A549 (cell line): ENCODE data around the gene DNMT3L. TPM values are rescaled to one million over a fixed set of nuclear protein-coding genes. Genes with fewer than 3 reads are reported as not detected.
A peak's percentile ranks its signal among the peaks of the same experiment; 100 is the strongest.
"Not testable (repeated sequence)": the region's sequence is repeated elsewhere in the genome, so short reads cannot be mapped to it uniquely, and the experiment has no call there.

ENCODE experiments used
- ATAC-seq, 2 experiments: fragments of 200-7000 bp in 1 of 2; fragments of >200 bp in 1 of 2; cut with Nextera tagmentation in 1 of 2; cut with Tn5 transposase in 1 of 2; 3 replicates each; pipeline versions ENCODE4 v1.8.0 to v1.9.1; 2018 to 2020; ENCODE audit warnings: mild to moderate bottlenecking in 1 of 2, moderate library complexity in 1 of 2
- CTCF ChIA-PET: fragments of 300-600 bp; sonication (Branson Sonifier 250); formaldehyde crosslinking; extraction: SDS; loops from one replicate; lab custom pipeline; 2021; ENCODE audit warnings: antibody characterized with exemption, inconsistent platforms; lab: Yijun Ruan, JAX
- POLR2A ChIA-PET: fragments of 350-600 bp; formaldehyde crosslinking; extraction: SDS; loops from one replicate; lab custom pipeline; 2021; ENCODE audit warnings: antibody characterized with exemption, inconsistent platforms; lab: Yijun Ruan, JAX
- DNase-seq, 2 experiments: peaks; one replicate each; pipeline versions ENCODE4 v3.0.0 to v3.0.0-alpha.2; 2011 to 2016; ENCODE audit warnings: low read depth in 1 of 2, low spot score in 1 of 2
- FAIRE-seq: peaks from 2 replicates; lab custom pipeline; 2011; peaks lifted over from hg19 to GRCh38; lab: Jason Lieb, UNC
- H3K27ac ChIP-seq, 2 experiments: fragments of >200 bp; sonication (Bioruptor Twin); formaldehyde crosslinking; 3 replicates each; pipeline ENCODE4 v1.5.1; 2016 to 2017
- H3K4me1 ChIP-seq: fragments of >200 bp; sonication (Bioruptor Twin); formaldehyde crosslinking; 3 replicates; pipeline ENCODE4 v1.6.1; 2016
- H3K4me2 ChIP-seq: fragments of >200 bp; sonication (Bioruptor Twin); formaldehyde crosslinking; 3 replicates; pipeline ENCODE4 v1.6.1; 2016
- H3K4me3 ChIP-seq: fragments of >200 bp; sonication (Bioruptor Twin); formaldehyde crosslinking; 3 replicates; pipeline ENCODE4 v1.5.1; 2016
- H3K9me3 ChIP-seq: fragments of >200 bp; sonication (Bioruptor Twin); formaldehyde crosslinking; 3 replicates; pipeline ENCODE4 v1.6.1; 2016
- WGBS: methylation state at CpG from one replicate; pipeline ENCODE4 v1.1.6; 2017; ENCODE audit errors: missing lambda C conversion rate; 5-methylcytosine and 5-hydroxymethylcytosine counted together
- polyA plus RNA-seq, 4 experiments: library from polyadenylated mRNA; depleted of rRNA in 3 of 4; stranded (reverse); fragments of >200 nt; fragmentation: RNase III in 1 of 4; extraction: RNeasy Plus Mini Kit Qiagen cat#74134 plus additional on column Dnase treatment in 1 of 4; gene quantifications; 2 replicates in 3 of 4; 3 replicates in 1 of 4; pipeline ENCODE4 v1.2.3, GENCODE V29; 2011 to 2017

DNMT3L gene
- polyA plus RNA-seq, 2 of the 4 experiments (the other 2 are of a cell fraction), result not detected

DNA sequence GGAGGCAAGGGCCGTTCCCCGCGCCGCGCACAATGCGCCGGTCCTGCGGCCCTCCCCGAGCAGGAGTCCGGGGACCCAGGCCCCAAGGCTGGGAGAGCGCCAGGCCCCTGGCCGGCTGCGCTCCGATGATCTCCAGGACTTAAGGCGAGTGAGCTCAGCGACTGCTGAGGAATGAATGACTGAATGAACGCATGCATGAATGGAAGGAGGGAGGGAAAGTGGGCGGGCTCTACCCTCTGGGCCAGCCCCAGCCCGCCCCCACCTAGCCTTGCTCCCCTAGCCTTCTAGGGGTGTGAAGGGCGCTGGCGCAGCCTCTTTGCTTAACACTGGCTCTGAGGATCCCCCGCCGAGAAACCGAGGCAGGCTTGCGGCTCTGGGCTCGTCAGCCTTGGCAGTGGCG lies 20.4 kb downstream of the DNMT3L start:
- POLR2A ChIA-PET, H3K4me3 ChIP-seq, H3K4me1 ChIP-seq, DNase-seq, H3K4me2 ChIP-seq, H3K9me3 ChIP-seq, FAIRE-seq, CTCF ChIA-PET, H3K27ac ChIP-seq: not testable (repeated sequence)
- WGBS, result no CpG with 5 or more reads among the region's 27 CpGs
- peak; percentile 51 to 71 for ATAC-seq

DNA sequence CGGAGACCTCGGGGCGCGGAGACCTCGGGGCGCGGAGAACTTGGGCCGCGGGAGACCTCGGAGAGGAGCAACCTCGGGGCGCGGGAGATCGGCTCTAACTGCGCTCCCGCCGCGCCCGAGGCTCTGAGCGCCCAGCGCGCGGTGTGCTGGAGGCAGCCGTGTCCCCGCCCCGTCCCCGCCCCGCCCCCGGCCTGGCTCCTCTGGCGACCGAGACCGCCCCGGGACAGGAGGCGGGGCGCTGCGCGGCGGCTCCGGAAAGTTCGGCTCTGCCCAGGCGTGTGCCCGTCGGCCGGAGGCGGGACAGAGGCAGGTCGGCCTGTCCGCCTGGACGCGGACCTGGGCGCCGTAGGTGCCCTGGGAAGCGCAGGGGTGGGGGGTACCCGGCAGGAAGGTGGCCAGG lies 20.9 kb downstream of the DNMT3L start, which contains the start of gene ICOSLG:
Gene ICOSLG, minus strand, starts transcription at position 102 of the 400 bp plus-strand sequence. CDS start 126 bp downstream, outside the sequence.
- POLR2A ChIA-PET, H3K9me3 ChIP-seq, H3K27ac ChIP-seq, DNase-seq, H3K4me2 ChIP-seq, H3K4me3 ChIP-seq, H3K4me1 ChIP-seq, FAIRE-seq, CTCF ChIA-PET: not testable (repeated sequence)
- peak; percentile 80 to 85 for ATAC-seq
- WGBS, result no CpG with 5 or more reads among the region's 53 CpGs

DNA sequence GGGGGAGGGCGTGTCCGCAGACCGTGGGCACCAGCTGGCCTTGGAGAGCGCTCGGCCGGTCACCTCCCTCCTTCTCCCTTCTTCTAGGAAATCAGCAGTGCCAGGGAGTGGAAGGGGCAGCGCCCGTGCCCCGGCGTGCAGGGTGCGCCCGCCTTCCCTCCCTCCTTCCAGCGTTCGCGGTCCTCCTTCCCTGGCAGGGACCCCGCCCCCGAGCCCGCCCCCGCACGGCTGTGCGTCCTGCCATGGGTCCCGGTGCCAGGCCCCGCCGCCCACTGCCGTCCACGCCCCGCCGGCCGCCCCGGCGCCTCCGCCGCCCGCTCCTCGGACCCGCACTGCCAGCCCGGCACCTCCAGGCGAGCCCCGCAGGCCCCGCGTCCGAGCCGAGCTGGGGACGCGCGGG lies 21.3 kb downstream of the DNMT3L start:
- H3K27ac ChIP-seq, POLR2A ChIA-PET, H3K9me3 ChIP-seq, FAIRE-seq, DNase-seq, H3K4me2 ChIP-seq, H3K4me1 ChIP-seq, CTCF ChIA-PET, H3K4me3 ChIP-seq: not testable (repeated sequence)
- WGBS, result no CpG with 5 or more reads among the region's 46 CpGs
- ATAC-seq, result peak; percentile 60 to 73

DNA sequence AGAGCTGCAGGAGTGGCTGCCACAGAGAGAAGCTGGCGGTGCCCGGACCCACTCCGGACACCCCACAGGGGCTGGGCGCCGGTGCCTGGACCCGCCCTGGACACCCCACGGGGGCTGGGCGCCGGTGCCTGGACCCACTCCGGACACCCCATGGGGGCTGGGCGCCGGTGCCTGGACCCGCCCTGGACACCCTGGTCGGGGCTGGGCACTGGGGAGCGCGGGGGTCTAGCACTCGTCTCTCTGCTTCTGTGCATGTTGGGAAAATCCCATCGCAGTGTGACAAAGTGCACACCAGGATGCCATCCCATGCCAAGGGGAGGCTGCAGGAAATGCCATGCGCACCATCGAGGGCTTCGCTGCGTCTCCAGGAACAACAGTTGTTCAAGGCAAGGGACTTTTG lies 32.1 kb downstream of the DNMT3L start:
- DNase-seq, POLR2A ChIA-PET, CTCF ChIA-PET, ATAC-seq, H3K9me3 ChIP-seq, FAIRE-seq, H3K4me3 ChIP-seq, H3K4me1 ChIP-seq, H3K4me2 ChIP-seq, H3K27ac ChIP-seq: not testable (repeated sequence)
- WGBS, result no CpG with 5 or more reads among the region's 22 CpGs

DNA sequence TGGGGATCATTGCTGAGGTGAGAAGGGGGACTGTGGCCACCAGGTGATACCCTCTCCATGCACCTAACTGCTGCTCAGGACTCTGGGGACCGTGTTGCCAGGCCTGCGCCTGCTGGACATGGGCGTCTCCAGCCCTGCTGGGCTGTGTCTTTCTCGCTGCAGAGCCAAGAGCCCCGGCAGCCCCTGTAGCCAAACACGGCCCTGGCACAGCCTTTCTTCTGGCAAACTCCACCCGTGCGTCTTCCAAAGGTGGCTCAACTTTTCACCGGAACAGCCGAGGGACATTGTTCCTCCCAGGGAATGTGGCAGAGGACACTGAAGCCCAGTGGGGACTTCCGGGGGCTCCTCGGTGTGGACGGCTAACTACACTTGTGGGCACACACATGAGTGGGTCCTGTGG lies 33.6 kb downstream of the DNMT3L start:
- ATAC-seq, H3K27ac ChIP-seq, FAIRE-seq, H3K9me3 ChIP-seq, CTCF ChIA-PET, DNase-seq, H3K4me2 ChIP-seq, POLR2A ChIA-PET, H3K4me1 ChIP-seq, H3K4me3 ChIP-seq: not testable (repeated sequence)
- no CpG with 5 or more reads among the region's 13 CpGs for WGBS

DNA sequence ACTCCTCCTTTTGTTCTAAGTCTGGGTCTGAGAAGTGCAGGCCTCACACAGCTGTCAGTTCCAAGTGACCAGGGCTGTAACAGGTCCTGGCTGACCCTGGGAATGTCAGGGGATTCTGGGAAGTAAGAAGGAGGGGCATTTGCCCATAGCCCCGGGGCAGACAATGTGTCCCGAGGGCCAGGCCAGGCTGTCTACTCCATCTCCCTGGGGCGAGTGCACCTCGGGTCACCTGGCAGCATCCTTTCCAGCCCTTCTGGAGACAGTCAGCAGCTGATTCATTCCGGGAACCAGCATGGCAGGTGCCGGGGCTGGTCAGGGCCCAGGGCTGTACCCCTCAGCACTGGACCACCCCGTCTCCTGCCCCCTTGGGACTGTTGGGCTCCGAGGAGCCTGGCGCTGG lies 34.1 kb downstream of the DNMT3L start:
- FAIRE-seq, H3K4me1 ChIP-seq, H3K4me3 ChIP-seq, H3K9me3 ChIP-seq, CTCF ChIA-PET, H3K27ac ChIP-seq, POLR2A ChIA-PET, ATAC-seq, H3K4me2 ChIP-seq, DNase-seq: not testable (repeated sequence)
- WGBS, result no CpG with 5 or more reads among the region's 9 CpGs

DNA sequence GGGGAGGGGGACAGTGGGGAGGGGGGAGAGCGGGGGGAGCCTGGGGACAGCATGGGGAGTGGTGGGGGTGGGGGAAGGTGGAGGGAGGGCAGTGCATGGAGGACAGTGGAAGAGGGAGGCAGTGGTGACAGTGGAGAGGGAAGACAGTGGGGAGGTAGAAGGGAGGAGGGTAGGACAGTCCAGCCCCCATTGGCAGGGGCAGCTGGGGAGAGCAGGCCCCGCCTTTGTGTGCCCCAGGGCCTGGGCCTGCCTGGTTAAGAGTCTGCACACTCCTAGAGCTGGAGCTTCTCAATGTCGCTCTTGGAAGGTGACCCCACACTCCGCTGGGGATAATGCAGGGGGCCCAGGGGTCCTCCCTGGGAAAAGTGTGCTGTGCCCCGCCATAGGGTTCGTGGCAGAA lies 36.1 kb downstream of the DNMT3L start:
- H3K4me3 ChIP-seq, POLR2A ChIA-PET, H3K27ac ChIP-seq, ATAC-seq, DNase-seq, H3K4me1 ChIP-seq, CTCF ChIA-PET, FAIRE-seq, H3K4me2 ChIP-seq, H3K9me3 ChIP-seq: not testable (repeated sequence)
- WGBS, result no CpG with 5 or more reads among the region's 6 CpGs

DNA sequence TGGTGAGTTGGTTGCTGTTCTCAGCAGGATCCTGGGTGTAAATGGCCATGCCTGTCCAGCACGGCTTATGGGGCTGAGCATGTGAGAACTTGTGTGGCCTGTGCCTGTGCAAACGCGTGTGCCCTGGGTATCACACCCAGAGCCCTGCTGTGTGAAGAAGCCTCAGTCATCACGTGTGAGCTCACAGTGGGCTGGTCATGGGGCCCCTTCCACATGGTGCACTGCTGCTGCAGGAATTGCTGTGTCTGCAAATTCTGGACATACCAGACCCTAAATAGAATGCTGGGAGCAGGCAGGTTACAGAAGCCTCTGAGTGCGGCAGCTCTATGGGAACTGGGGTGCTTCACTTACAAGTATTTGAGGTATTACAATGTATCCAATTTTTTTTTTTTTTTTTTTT lies 38.4 kb downstream of the DNMT3L start:
- WGBS, result no CpG with 5 or more reads among the region's 5 CpGs

DNA sequence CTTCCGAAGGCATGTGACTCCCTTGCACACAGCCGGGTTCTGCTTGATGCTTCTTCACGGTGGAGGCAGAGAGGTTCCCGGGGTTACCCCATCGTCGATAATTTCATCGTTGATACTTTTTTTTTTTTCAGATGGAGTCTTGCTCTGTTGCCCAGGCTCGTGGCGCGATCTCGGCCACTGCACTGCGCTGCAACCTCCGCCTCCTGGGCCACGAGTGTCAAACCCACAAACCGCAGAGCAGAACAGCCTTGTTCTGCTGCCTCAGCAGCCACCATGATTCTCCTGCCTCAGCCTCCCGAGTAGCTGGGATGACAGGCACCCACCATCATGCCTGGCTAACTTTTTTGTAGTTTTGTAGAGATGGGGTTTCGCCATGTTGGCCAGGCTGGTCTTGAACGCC lies 41.0 kb downstream of the DNMT3L start:
- DNase-seq, POLR2A ChIA-PET, H3K4me3 ChIP-seq, H3K4me2 ChIP-seq, H3K4me1 ChIP-seq, ATAC-seq, H3K9me3 ChIP-seq, CTCF ChIA-PET, H3K27ac ChIP-seq, FAIRE-seq: not testable (repeated sequence)
- no CpG with 5 or more reads among the region's 18 CpGs for WGBS

More for the DNA sequence above, 38.4 kb downstream of the DNMT3L start:
- H3K4me3 ChIP-seq, POLR2A ChIA-PET, ATAC-seq, FAIRE-seq, DNase-seq, H3K4me2 ChIP-seq, H3K27ac ChIP-seq, H3K4me1 ChIP-seq, CTCF ChIA-PET, H3K9me3 ChIP-seq: not testable (repeated sequence)

DNA sequence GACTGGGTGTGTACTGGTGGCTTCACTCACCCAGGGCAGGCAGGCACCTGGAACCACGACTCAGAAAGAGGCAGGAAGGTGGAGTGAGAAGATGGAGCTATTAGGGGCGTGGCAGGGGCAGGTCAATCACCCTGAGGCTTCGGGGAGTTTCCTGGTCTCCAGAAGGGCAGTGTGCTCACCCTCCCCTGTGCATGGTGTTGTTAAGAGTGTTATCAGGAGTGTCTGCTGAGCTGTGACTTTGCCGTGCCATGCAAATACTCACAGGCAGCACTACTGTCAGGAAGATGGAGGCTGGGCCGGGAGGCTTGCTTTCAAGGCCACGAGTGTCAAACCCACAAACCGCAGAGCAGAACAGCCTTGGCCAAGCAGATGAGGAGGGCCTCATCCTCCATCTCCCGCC lies 43.2 kb downstream of the DNMT3L start:
- CTCF ChIA-PET, ATAC-seq, H3K4me3 ChIP-seq, H3K27ac ChIP-seq, H3K4me2 ChIP-seq, H3K4me1 ChIP-seq, H3K9me3 ChIP-seq, DNase-seq, FAIRE-seq, POLR2A ChIA-PET: not testable (repeated sequence)
- no CpG with 5 or more reads among the region's 8 CpGs for WGBS

DNA sequence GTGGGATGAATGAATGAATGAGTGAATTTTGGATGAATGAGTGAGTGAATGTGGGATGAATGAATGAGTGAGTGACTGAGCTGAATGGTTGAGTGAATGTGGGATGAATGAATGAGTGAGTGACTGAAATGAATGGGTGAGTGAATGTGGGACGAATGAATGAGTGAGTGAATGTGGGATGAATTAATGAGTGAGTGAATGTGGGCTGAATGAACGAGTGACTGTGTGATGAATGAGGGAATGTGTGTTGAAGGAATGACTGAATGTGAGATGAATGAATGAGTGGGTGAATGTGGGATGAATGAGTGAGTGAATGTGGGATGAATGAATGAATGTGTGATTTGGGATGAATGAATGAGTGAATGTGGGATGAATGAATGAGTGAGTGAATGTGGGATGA lies 49.7 kb downstream of the DNMT3L start:
- H3K4me3 ChIP-seq, H3K27ac ChIP-seq, ATAC-seq, FAIRE-seq, CTCF ChIA-PET, H3K4me1 ChIP-seq, H3K9me3 ChIP-seq, POLR2A ChIA-PET, H3K4me2 ChIP-seq, DNase-seq: not testable (repeated sequence)
- no CpG with 5 or more reads among the region's 2 CpGs for WGBS

DNA sequence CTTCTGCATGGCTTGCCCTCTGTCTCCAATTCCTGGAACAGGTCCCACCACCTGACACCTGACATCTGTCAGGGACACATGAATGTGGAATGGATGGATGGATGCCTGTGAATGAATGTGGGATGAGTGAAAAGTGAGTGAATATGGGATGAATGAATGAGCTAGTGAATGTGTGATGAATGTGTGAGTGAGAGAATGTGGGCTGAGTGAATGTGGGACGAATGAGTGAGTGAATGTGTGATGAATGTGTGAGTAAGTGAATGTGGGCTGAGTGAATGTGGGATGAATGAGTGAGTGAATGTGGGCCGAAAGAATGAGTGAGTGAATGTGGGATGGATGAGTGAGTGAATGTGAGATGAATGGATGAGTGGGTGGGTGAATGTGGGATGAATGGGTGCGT lies 50.1 kb downstream of the DNMT3L start:
- CTCF ChIA-PET, H3K27ac ChIP-seq: not testable (repeated sequence)
- WGBS, result no CpG with 5 or more reads among the region's 3 CpGs

More for the DNA sequence above, 50.1 kb downstream of the DNMT3L start:
- DNase-seq, H3K4me2 ChIP-seq, H3K9me3 ChIP-seq, FAIRE-seq, ATAC-seq, POLR2A ChIA-PET, H3K4me3 ChIP-seq, H3K4me1 ChIP-seq: not testable (repeated sequence)
